HG02763 (cell line): ENCODE measurements around the gene DGKB.
"Not testable (repeated sequence)": the region's sequence is repeated elsewhere in the genome, so short reads cannot be mapped to it uniquely, and the experiment has no call there.

Experiments
- ATAC-seq: cut with Tn5 transposase; IDR thresholded peaks from one replicate; pipeline ENCODE4 v1.9.1; 2021; ENCODE audit warnings: mild to moderate bottlenecking, moderate library complexity; ENCODE audit not compliant: unreplicated experiment

DGKB gene

GRCh38 chr7:14487701-14488395, 414.7 kb downstream of the DGKB start:
- ATAC-seq, result no peak

- ATAC-seq, result no peak
Observed at GRCh38 chr7:14483663-14484062, 418.9 kb downstream of the DGKB start.

GRCh38 chr7:14480281-14480680, 422.3 kb downstream of the DGKB start:
- ATAC-seq, result no peak

- ATAC-seq, result no peak
Observed at GRCh38 chr7:14478834-14479510, 423.6 kb downstream of the DGKB start.

GRCh38 chr7:14461716-14462115, 440.8 kb downstream of the DGKB start:
- ATAC-seq, result not testable (repeated sequence)

- not testable (repeated sequence) for ATAC-seq
Observed at GRCh38 chr7:14458846-14459245, 443.7 kb downstream of the DGKB start.

GRCh38 chr7:14457568-14458453, 444.7 kb downstream of the DGKB start:
- ATAC-seq, result no peak

GRCh38 chr7:14449291-14449690, 453.3 kb downstream of the DGKB start:
- no peak for ATAC-seq

- ATAC-seq, result no peak
Observed at GRCh38 chr7:14446829-14447228, 455.7 kb downstream of the DGKB start.

GRCh38 chr7:14446219-14446618, 456.3 kb downstream of the DGKB start:
- ATAC-seq, result no peak

- ATAC-seq, result no peak
Observed at GRCh38 chr7:14438366-14438765, 464.2 kb downstream of the DGKB start.

GRCh38 chr7:14436878-14437277, 465.7 kb downstream of the DGKB start:
- ATAC-seq, result no peak

- ATAC-seq, result no peak
Observed at GRCh38 chr7:14432924-14433323, 469.6 kb downstream of the DGKB start.

GRCh38 chr7:14430926-14431325, 471.6 kb downstream of the DGKB start:
- ATAC-seq, result no peak

GRCh38 chr7:14425559-14425958, 477.0 kb downstream of the DGKB start:
- ATAC-seq, result no peak

- no peak for ATAC-seq
Observed at GRCh38 chr7:14424675-14425074, 477.9 kb downstream of the DGKB start.

- ATAC-seq, result no peak
Observed at GRCh38 chr7:14420768-14421167, 481.8 kb downstream of the DGKB start.

- ATAC-seq, result no peak
Observed at GRCh38 chr7:14419531-14419930, 483.0 kb downstream of the DGKB start.

GRCh38 chr7:14418633-14419032, 483.9 kb downstream of the DGKB start:
- ATAC-seq, result no peak

GRCh38 chr7:14414274-14414986, 488.1 kb downstream of the DGKB start:
- no peak for ATAC-seq
